GM21723 (cell line): ENCODE measurements around the gene RETN.

ENCODE experiments used
- ATAC-seq: cut with Tn5 transposase; IDR thresholded peaks from one replicate; pipeline ENCODE4 v1.9.1; 2021; ENCODE audit warnings: mild to moderate bottlenecking, moderate library complexity; ENCODE audit not compliant: unreplicated experiment

Gene RETN

GRCh38 chr19:7657131-7657751 is 11.6 kb upstream of the RETN start:
- ATAC-seq = no peak

- peak; percentile 78 for ATAC-seq
Measured at GRCh38 chr19:7658219-7658686, 10.6 kb upstream of the RETN start.

GRCh38 chr19:7661744-7662538 is 6.9 kb upstream of the RETN start:
- ATAC-seq = no peak

DNA sequence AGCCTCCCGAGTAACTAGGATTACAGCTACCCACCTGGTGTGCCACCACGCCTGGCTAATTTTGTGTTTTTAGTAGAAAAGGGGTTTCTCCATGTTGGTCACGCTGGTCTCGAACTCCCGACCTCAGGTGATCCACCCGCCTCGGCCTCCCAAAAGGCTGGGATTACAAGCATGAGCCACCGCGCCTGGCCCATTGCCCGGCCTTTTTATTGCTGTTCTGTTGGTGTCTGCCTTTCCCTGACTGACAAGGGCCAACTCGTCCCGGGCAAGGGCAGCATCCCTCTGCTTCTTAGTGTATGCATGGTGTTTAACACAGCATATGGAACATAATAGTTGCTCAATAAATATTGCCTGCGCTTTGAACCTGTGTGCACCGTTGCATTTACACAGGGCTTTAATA is 6.2 kb upstream of the RETN start:
- ATAC-seq = no peak

GRCh38 chr19:7663706-7664105 is 5.1 kb upstream of the RETN start:
- ATAC-seq = no peak

DNA sequence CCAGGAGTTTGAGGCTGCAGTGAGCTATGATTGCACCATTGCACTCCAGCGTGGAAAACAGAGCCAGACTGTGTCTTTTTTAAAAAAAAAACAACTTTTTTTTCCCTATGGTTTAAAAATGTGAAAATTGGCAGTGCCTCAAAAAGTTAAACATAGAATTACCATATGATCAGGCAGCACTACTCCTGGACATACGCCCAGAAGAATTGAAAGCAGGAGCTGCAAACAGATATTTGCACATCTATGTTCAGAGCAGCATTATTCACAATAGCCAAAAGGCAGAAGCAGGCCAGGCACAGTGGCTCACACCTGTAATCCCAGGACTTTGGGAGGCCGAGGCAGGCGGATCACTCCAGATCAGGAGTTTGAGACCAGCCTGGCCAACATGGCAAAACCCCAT is 3.8 kb upstream of the RETN start:
- ATAC-seq = no peak

- no peak for ATAC-seq
Measured at GRCh38 chr19:7669641-7670040, 792 bp downstream of the RETN start.

GRCh38 chr19:7670150-7670783 is 1.4 kb downstream of the RETN start:
- ATAC-seq = no peak

DNA sequence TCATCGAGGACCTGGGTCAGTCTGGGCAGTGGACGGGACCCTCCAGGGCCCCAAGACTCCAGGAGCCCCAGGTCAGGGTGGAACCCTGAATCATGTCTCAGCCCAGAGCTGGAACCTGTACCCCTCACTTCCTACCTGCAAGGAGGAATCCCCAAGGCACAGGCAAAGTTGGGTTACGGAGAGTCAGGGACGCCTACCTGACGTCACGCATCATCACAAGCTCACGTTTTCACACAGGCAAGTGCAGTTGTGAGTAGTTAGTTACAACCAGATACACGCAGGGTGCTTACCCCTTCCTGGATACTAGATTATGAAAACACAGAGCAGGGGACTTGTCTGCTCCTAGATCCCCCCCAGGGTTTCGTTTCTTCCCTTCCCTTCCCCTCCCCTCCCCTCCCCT is 1.9 kb downstream of the RETN start:
- ATAC-seq = no peak

- no peak for ATAC-seq
Measured at GRCh38 chr19:7672522-7672921, 3.7 kb downstream of the RETN start.

GRCh38 chr19:7674010-7675005 is 5.5 kb downstream of the RETN start:
- ATAC-seq = no peak

- no peak for ATAC-seq
Measured at GRCh38 chr19:7676376-7676775, 7.5 kb downstream of the RETN start.

DNA sequence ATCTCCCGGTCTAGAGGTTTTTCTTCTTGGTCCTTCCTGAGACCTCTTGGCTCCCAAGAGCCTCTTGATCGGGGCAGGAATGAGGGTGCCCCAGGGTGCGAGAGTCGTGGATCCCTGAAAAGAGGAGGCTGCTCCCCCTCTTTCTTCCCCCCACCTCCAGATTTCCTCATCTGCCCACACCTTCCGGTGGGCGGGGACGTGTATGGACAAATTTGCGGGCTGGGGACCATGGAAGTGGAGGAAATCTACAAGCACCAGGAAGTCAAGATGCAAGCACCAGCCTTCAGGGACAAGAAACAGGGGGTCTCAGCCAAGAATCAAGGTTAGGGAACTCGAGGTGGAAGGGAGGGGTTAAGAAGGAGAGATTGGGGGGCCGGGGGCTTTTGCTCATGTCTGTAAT is 8.0 kb downstream of the RETN start, which contains the start of gene MCEMP1:
TSS of gene MCEMP1 (plus strand) at position 237 of the 400 bp plus-strand sequence. CDS start at position 268, 31 bp downstream.
- no peak for ATAC-seq

- ATAC-seq = no peak
Measured at GRCh38 chr19:7677669-7678311, 8.9 kb downstream of the RETN start.

- ATAC-seq = no peak
Measured at GRCh38 chr19:7678971-7679751, 10.3 kb downstream of the RETN start.

DNA sequence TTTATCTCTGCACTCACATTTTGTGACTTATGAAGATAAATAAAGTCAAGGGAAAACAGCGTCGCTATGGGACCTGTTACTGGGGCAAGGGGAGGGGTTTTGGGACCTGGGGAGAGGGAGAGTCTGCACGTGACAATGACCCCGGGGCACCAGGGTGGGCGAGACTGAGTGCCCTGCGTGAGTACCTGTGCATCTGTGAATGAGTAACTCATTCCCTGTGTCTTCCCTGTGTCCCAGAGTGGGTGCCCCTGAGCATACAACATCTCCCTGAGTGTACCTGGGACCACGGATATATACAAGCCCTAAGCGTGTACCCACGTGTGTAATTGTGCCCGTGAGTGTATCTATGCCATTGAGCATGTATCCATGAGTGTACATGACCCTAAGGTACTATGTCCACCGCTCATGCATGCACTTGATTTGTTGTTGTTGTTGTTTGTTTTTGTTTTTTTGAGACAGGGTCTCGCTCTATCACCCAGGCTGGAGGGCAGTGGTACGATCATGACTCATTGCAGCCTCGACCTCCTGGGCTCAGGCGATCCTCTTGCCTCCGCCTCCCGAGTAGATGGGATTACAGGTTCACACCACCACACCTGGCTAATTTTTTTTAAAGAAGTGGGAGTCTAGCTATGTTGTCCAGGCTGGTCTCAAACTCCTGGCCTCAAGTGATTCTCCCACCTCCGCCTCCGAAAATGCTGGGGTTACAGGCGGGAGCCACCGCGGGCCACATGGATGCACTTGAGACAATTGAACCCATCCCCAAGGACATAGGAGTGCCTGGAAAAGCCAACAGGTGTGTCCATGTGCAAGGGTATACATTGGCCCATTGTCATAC is 11.1 kb downstream of the RETN start:
- ATAC-seq = no peak

- no peak for ATAC-seq
Measured at GRCh38 chr19:7680606-7681339, 11.9 kb downstream of the RETN start, which contains the start of gene TRAPPC5. Gene TRAPPC5, plus strand, starts transcription at chr19:7680833. Its CDS starts 1,421 bp downstream, at chr19:7682254.
